Measurements from ENCODE around the gene BNIP2. TPM values are rescaled to one million over a fixed set of nuclear protein-coding genes. Genes with fewer than 3 reads are reported as not detected.

The BNIP2 gene
- total and polyA plus RNA-seq, 5 donors = 62.8 to 85.8 (median 82.0) TPM

DNA sequence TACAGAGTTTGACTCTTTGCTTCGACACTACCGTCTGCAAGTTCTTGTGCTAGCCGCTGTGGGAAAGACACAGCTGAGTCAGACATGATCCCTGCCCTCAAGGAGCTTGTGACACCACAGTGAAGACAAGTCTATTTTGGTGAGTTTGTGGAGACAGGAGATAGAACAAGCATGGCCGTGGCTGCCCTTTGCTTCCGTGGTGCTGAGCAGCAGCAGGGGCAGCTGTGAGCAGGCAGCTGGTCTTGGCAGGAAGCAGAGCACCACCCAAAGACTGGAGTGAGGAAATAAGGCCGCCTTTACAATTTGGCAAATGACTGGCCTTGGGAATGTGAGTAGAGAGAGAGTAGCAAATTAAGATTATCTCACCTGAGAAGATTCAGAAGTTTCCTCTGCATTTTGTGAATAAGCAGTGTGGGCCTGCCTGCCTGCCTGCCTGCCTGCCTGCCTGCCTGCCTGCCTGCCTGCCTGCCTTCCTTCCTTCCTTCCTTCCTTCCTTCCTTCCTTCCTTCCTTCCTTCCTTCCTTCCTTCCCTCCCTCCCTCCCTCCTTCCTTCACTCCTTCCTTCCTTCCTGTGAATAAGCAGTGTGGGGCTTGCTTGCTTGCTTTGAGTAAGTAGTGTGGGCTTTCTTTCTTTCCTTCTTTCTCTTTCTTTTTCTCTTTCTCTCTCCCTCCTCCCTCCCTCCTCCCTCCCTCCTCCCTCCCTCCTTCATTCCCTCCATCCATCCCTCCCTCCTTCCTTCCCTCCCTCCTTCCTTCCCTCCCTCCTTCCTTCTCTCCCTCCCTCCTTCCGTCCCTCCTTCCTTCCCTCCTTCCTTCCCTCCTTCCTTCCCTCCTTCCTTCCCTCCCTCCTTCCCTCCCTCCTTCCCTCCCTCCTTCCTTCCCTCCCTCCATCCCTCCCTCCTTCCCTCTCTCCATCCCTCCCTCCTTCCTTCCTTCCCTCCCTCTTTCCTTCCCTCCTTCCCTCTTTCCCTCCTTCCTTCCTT, 79.1 kb downstream of the BNIP2 start:
- intact Hi-C loops (cut with DNase I) = no loop called here
- H3K4me3 ChIP-seq (ENCODE audit: low read length) = no peak overlapping the region
- no peaks in the 10 kb centered on the region for H3K4me1 ChIP-seq (ENCODE audit: control insufficient read depth, insufficient read depth, low read length)
- no peak for DNase-seq
- no peak overlapping the region for H3K27ac ChIP-seq (ENCODE audit: low read length)
- no peak for ATAC-seq
- H3K27me3 ChIP-seq (ENCODE audit: control insufficient read depth, insufficient read depth) = no peaks in the 10 kb centered on the region
- no peaks in the 10 kb centered on the region for H3K9me3 ChIP-seq (ENCODE audit: control insufficient read depth, low read length)
- 76% methylated on average over 7 of the region's 7 CpGs for WGBS

Other genes starting within 250 kb of the BNIP2 start
- gene GCNT3, start 77.5 kb downstream of the BNIP2 start, total RNA-seq = under 1 TPM in 2 of 4 donors, not detected in 2; 0.06 to 0.53 TPM
- 0.02 TPM for gene GCNT3, start 77.5 kb downstream of the BNIP2 start, polyA plus RNA-seq
- gene GTF2A2, start 31.8 kb downstream of the BNIP2 start, total RNA-seq = 100 to 1,000 TPM; 116 to 145 (median 129) TPM
- gene GTF2A2, start 31.8 kb downstream of the BNIP2 start, polyA plus RNA-seq = 115 TPM

All from right cardiac atrium (tissue), 5 donors.